Measurements from ENCODE around the gene NUDT1. TPM values are rescaled to one million over a fixed set of nuclear protein-coding genes. Genes with fewer than 3 reads are reported as not detected.
"Not testable (repeated sequence)": the region's sequence is repeated elsewhere in the genome, so short reads cannot be mapped to it uniquely, and the experiment has no call there.

The NUDT1 gene
- total RNA-seq, 2 experiments from 2014 or later = 88.4 to 117 TPM

DNA sequence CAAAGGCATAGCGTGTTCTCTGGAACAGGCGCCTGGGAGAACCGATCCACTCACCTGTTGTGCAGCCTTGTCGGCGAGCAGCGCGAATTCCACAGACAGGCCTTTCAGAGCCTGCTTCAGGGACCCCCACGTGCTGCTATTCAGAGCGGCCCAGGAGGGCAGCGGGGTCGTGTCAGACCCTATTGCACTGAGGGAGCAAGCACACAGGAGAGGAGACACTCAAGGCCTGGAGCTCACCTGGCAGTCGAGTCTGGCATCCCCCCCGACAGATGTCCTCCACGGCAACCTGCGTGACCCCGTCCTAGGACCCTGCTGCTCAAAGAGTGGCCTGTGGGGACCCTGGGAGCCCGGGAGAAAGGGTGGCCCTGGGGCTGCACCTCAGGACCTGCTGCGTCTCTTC lies 21.1 kb downstream of the NUDT1 start:
- Histone ChIP-seq H3K9me2 (ENCODE audit: insufficient read depth, low read length) (no peaks in the 10 kb centered on the region), H3K9me3 (ENCODE audit: low read length) (no peaks in the 10 kb centered on the region), H3K4me1 (ENCODE audit: insufficient read depth, low read length, poor library complexity, severe bottlenecking) (peaks cover 30% of the 10 kb centered on the region), H3K27ac (ENCODE audit: low read depth, low read length, poor library complexity, severe bottlenecking) (no peak overlapping the region), H3K79me2 (ENCODE audit: insufficient read depth, low read depth, low read length) (no peaks in the 10 kb centered on the region), H3K36me3 (ENCODE audit: insufficient read depth, low read length) (peaks cover 23% of the 10 kb centered on the region), H4K20me1 (ENCODE audit: insufficient read depth, low read length) (no peaks in the 10 kb centered on the region), H2AFZ (ENCODE audit: low read length) (no peak overlapping the region), H3K4me3 (ENCODE audit: low read depth, low read length, poor library complexity, severe bottlenecking) (no peak overlapping the region), H3K4me2 (ENCODE audit: low read length) (no peak overlapping the region)
- intact Hi-C loops (cut with micrococcal nuclease; ENCODE audit: unreplicated experiment) = no loop called here
- POLR2A ChIA-PET = no interaction called here
- BruUV-seq (replicated peaks) = no TSS peak
- CTCF ChIA-PET (ENCODE audit: unreplicated experiment) = no interaction called here
- DNase-seq (ENCODE audit: low spot score) = no peak
- no peak for TF ChIP-seq EZH2phosphoT487 (IDR thresholded peaks at IDR 0.05; ENCODE audit: borderline replicate concordance, low read depth, low read length)
- TF ChIP-seq, protein P1, sequence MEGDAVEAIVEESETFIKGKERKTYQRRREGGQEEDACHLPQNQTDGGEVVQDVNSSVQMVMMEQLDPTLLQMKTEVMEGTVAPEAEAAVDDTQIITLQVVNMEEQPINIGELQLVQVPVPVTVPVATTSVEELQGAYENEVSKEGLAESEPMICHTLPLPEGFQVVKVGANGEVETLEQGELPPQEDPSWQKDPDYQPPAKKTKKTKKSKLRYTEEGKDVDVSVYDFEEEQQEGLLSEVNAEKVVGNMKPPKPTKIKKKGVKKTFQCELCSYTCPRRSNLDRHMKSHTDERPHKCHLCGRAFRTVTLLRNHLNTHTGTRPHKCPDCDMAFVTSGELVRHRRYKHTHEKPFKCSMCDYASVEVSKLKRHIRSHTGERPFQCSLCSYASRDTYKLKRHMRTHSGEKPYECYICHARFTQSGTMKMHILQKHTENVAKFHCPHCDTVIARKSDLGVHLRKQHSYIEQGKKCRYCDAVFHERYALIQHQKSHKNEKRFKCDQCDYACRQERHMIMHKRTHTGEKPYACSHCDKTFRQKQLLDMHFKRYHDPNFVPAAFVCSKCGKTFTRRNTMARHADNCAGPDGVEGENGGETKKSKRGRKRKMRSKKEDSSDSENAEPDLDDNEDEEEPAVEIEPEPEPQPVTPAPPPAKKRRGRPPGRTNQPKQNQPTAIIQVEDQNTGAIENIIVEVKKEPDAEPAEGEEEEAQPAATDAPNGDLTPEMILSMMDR (conservative IDR thresholded peaks at IDR 0.05; ENCODE audit: low read length) = no peak

DNA sequence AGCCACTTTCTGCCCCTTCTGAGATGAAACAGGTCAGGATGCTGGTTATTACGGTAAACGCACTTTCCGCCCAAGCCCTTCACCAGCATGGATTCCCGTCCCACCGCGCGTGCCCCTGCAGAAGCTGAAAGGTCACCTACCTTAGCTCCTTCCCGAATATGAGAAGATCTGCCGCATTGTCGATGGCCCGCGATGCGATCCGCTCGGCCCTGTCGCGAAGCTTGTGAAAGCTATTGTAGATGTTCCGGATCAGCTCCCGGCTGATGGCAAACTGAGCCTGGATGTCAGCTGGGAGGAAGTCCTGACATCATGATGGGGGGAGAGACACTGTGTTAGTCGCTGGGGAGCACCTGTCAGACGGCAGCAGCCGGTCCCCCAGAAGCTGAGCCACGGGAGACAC lies 22.1 kb downstream of the NUDT1 start:
- intact Hi-C loops (cut with micrococcal nuclease; ENCODE audit: unreplicated experiment) = no loop called here

DNA sequence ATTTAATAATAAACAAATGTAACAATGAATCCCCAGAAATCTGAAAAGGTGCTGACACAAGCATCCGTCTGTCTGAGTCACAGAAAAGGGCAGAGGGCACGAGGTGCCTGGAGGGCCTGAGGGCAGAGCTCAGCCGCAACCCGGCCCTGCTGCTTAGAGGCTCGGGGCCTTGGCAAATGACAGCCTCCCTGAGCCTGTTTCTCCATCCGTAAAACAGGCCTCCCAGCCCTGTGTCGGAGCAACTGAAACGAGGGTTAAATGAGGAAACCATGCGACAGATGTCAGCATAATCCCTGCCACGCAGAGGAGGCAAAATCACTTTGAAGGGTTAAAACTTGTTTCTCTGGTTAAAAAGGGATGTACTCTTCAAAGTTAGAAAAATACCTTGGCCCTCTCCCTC lies 24.9 kb downstream of the NUDT1 start:
- no TSS peak for BruUV-seq (replicated peaks)
- Histone ChIP-seq H3K9me3 (ENCODE audit: low read length) (no peaks in the 10 kb centered on the region), H3K79me2 (ENCODE audit: insufficient read depth, low read depth, low read length) (no peaks in the 10 kb centered on the region), H3K36me3 (ENCODE audit: insufficient read depth, low read length) (peaks cover 25% of the 10 kb centered on the region), H4K20me1 (ENCODE audit: insufficient read depth, low read length) (no peaks in the 10 kb centered on the region), H2AFZ (ENCODE audit: low read length) (no peak overlapping the region), H3K4me2 (ENCODE audit: low read length) (no peak overlapping the region), H3K4me3 (ENCODE audit: low read depth, low read length, poor library complexity, severe bottlenecking) (no peak overlapping the region), H3K27ac (ENCODE audit: low read depth, low read length, poor library complexity, severe bottlenecking) (no peak overlapping the region), H3K4me1 (ENCODE audit: insufficient read depth, low read length, poor library complexity, severe bottlenecking) (peaks cover 6% of the 10 kb centered on the region), H3K9me2 (ENCODE audit: insufficient read depth, low read length) (no peaks in the 10 kb centered on the region)
- CTCF ChIA-PET (ENCODE audit: unreplicated experiment) = no interaction called here
- intact Hi-C loops (cut with micrococcal nuclease; ENCODE audit: unreplicated experiment) = no loop called here
- no peak for TF ChIP-seq EZH2phosphoT487 (IDR thresholded peaks at IDR 0.05; ENCODE audit: borderline replicate concordance, low read depth, low read length)
- TF ChIP-seq, protein P1 (conservative IDR thresholded peaks at IDR 0.05; ENCODE audit: low read length) = no peak
- no peak for DNase-seq (ENCODE audit: low spot score)
- POLR2A ChIA-PET = interaction anchor here (1.0 kb wide), 1 partner anchor 13 kb away, joined by 4 read pairs; no protein-coding TSS in a partner anchor

More for the DNA sequence above, 22.1 kb downstream of the NUDT1 start:
- no peaks in the 10 kb centered on the region for H4K20me1 ChIP-seq (ENCODE audit: insufficient read depth, low read length)
- TF ChIP-seq EZH2phosphoT487 (IDR thresholded peaks at IDR 0.05; ENCODE audit: borderline replicate concordance, low read depth, low read length) = no peak
- TF ChIP-seq, protein P1 (conservative IDR thresholded peaks at IDR 0.05; ENCODE audit: low read length) = no peak
- no peaks in the 10 kb centered on the region for H3K9me2 ChIP-seq (ENCODE audit: insufficient read depth, low read length)
- DNase-seq (ENCODE audit: low spot score) = no peak
- no peak overlapping the region for H3K27ac ChIP-seq (ENCODE audit: low read depth, low read length, poor library complexity, severe bottlenecking)
- no peak overlapping the region for H3K4me3 ChIP-seq (ENCODE audit: low read depth, low read length, poor library complexity, severe bottlenecking)
- no peak overlapping the region for H2AFZ ChIP-seq (ENCODE audit: low read length)
- H3K79me2 ChIP-seq (ENCODE audit: insufficient read depth, low read depth, low read length) = no peaks in the 10 kb centered on the region
- no peaks in the 10 kb centered on the region for H3K9me3 ChIP-seq (ENCODE audit: low read length)
- no TSS peak for BruUV-seq (replicated peaks)
- H3K4me2 ChIP-seq (ENCODE audit: low read length) = no peak overlapping the region
- peaks cover 23% of the 10 kb centered on the region for H3K36me3 ChIP-seq (ENCODE audit: insufficient read depth, low read length)
- ChIA-PET CTCF (ENCODE audit: unreplicated experiment) (no interaction called here), POLR2A (no interaction called here)
- H3K4me1 ChIP-seq (ENCODE audit: insufficient read depth, low read length, poor library complexity, severe bottlenecking) = peaks cover 21% of the 10 kb centered on the region

- H4K20me1 ChIP-seq (ENCODE audit: insufficient read depth, low read length); CTCF ChIA-PET (ENCODE audit: unreplicated experiment); H3K4me1 ChIP-seq (ENCODE audit: insufficient read depth, low read length, poor library complexity, severe bottlenecking); H3K27ac ChIP-seq (ENCODE audit: low read depth, low read length, poor library complexity, severe bottlenecking); H3K9me2 ChIP-seq (ENCODE audit: insufficient read depth, low read length); H3K79me2 ChIP-seq (ENCODE audit: insufficient read depth, low read depth, low read length); intact Hi-C loops (cut with micrococcal nuclease; ENCODE audit: unreplicated experiment); BruUV-seq (replicated peaks); H3K4me3 ChIP-seq (ENCODE audit: low read depth, low read length, poor library complexity, severe bottlenecking); H2AFZ ChIP-seq (ENCODE audit: low read length); DNase-seq (ENCODE audit: low spot score); H3K4me2 ChIP-seq (ENCODE audit: low read length); POLR2A ChIA-PET; H3K9me3 ChIP-seq (ENCODE audit: low read length): not testable (repeated sequence)
- peaks cover 20% of the 10 kb centered on the region for H3K36me3 ChIP-seq (ENCODE audit: insufficient read depth, low read length)
Observed at GRCh38 chr7:2269089-2269990, 27.3 kb downstream of the NUDT1 start.
